Gastrocnemius medialis (tissue), 4 donors: ENCODE measurements around the gene IPCEF1. TPM values are rescaled to one million over a fixed set of nuclear protein-coding genes. Genes with fewer than 3 reads are reported as not detected.

Experiments
- ATAC-seq, 2 donors: fragments of 150-250 bp; one replicate each; pipeline ENCODE4 v1.9.1; 2016
- DNase-seq, 2 donors: peaks; one replicate each; pipeline ENCODE4 v3.0.0-alpha.2; 2019
- H3K27ac ChIP-seq, 4 donors: fragments of 200-600 bp; sonication (generic); 1 replicate in 1 of 4; 2 replicates in 3 of 4; pipeline ENCODE4 v1.5.1; 2016 to 2018; ENCODE audit warnings: mild to moderate bottlenecking in 2 of 4, moderate library complexity in 1 of 4
- H3K27me3 ChIP-seq, 3 donors: fragments of 200-600 bp; sonication (generic) in 2 of 3; 1 replicate in 1 of 3; 2 replicates in 2 of 3; pipeline versions ENCODE4 v1.5.1 to v1.6.0; 2016 to 2019; ENCODE audit warnings: mild to moderate bottlenecking in 1 of 3, moderate library complexity in 1 of 3
- H3K36me3 ChIP-seq, 2 donors: fragments of 200-600 bp; sonication (generic) in 1 of 2; one replicate each; pipeline ENCODE4 v1.5.1; 2017 to 2018
- H3K4me1 ChIP-seq, 2 donors: fragments of 200-600 bp; sonication (generic) in 1 of 2; one replicate each; pipeline ENCODE4 v1.5.1; 2016 to 2017; ENCODE audit warnings: mild to moderate bottlenecking in 2 of 2
- H3K4me3 ChIP-seq, 4 donors: fragments of 200-600 bp; sonication (generic) in 3 of 4; 1 replicate in 1 of 4; 2 replicates in 3 of 4; pipeline ENCODE4 v1.5.1; 2016 to 2019; ENCODE audit warnings: mild to moderate bottlenecking in 2 of 4
- H3K9me3 ChIP-seq, 3 donors: fragments of 200-600 bp; sonication (generic) in 2 of 3; 1 replicate in 1 of 3; 2 replicates in 2 of 3; pipeline ENCODE4 v1.5.1; 2016 to 2019
- CTCF ChIP-seq, 5 experiments: fragments of 450-650 bp in 3 of 5; fragments of 200-600 bp in 2 of 5; sonication (generic) in 2 of 5; IDR thresholded peaks in 4 of 5; conservative IDR thresholded peaks in 1 of 5; 1 replicate in 4 of 5; 2 replicates in 1 of 5; pipeline ENCODE4 v1.5.1; 2016 to 2019; ENCODE audit warnings: antibody characterized with exemption in 5 of 5, mild to moderate bottlenecking in 3 of 5, moderate library complexity in 3 of 5
- POLR2A ChIP-seq, 2 donors: fragments of 450-650 bp; IDR thresholded peaks; one replicate each; pipeline ENCODE4 v1.6.1; 2017; ENCODE audit warnings: antibody characterized with exemption in 2 of 2, mild to moderate bottlenecking in 2 of 2, moderate library complexity in 2 of 2
- in situ Hi-C, 4 donors: fragments of 200-750 bp; cut with MboI; loops; one replicate each; pipeline versions ENCODE4 v1.15.0 to v1.8.0; 2017; ENCODE audit warnings: low sequenced_read_pairs in 4 of 4
- intact Hi-C: fragments of 100-400 bp; cut with DNase I; formaldehyde crosslinking; loops from one replicate; pipeline ENCODE4 v1.15.1; 2023; ENCODE audit warnings: low total_unique reads
- total RNA-seq, 4 donors: library from RNA; depleted of rRNA; stranded (reverse); fragments of >200 nt; gene quantifications; one replicate each; pipeline versions ENCODE4 v1.1.0 to v1.2.3, GENCODE V29; 2016

Gene IPCEF1
- total RNA-seq, 4 donors from 2014 or later: 0.24 to 0.85 TPM; not detected in 2

- intact Hi-C loops (no loop called here), in situ Hi-C loops (no loop called here)
- DNase-seq: no peak
- Histone ChIP-seq H3K9me3 (no peaks in the 10 kb centered on the region), H3K27ac (no peak overlapping the region), H3K4me1 (no peaks in the 10 kb centered on the region), H3K4me3 (no peak overlapping the region), H3K27me3 (no peaks in the 10 kb centered on the region), H3K36me3 (no peaks in the 10 kb centered on the region)
- ATAC-seq: no peak
- TF ChIP-seq CTCF (IDR thresholded peaks at IDR 0.05 in 4 of 5, conservative IDR thresholded peaks at IDR 0.05 in 1 of 5) (no peak), POLR2A (IDR thresholded peaks at IDR 0.05) (no peak)
Observed at GRCh38 chr6:154367336-154367735, 10.7 kb upstream of the IPCEF1 start.

GRCh38 chr6:154363821-154364220 is 7.2 kb upstream of the IPCEF1 start:
- intact Hi-C loops: no loop called here
- Histone ChIP-seq H3K4me1 (no peaks in the 10 kb centered on the region), H3K27ac (no peak overlapping the region), H3K9me3 (no peaks in the 10 kb centered on the region), H3K4me3 (no peak overlapping the region), H3K36me3 (no peaks in the 10 kb centered on the region), H3K27me3 (no peaks in the 10 kb centered on the region)
- no peak for DNase-seq
- in situ Hi-C loops: no loop called here
- ATAC-seq: no peak
- TF ChIP-seq POLR2A (IDR thresholded peaks at IDR 0.05) (no peak), CTCF (IDR thresholded peaks at IDR 0.05 in 4 of 5, conservative IDR thresholded peaks at IDR 0.05 in 1 of 5) (no peak)

GRCh38 chr6:154361476-154361875 is 4.9 kb upstream of the IPCEF1 start:
- in situ Hi-C loops: no loop called here
- no peak for DNase-seq
- H3K36me3 ChIP-seq: no peaks in the 10 kb centered on the region
- no peaks in the 10 kb centered on the region for H3K9me3 ChIP-seq
- H3K4me3 ChIP-seq: no peak overlapping the region
- no peak for ATAC-seq
- no peaks in the 10 kb centered on the region for H3K27me3 ChIP-seq
- intact Hi-C loops: no loop called here
- no peaks in the 10 kb centered on the region for H3K4me1 ChIP-seq
- TF ChIP-seq POLR2A (IDR thresholded peaks at IDR 0.05): no peak
- TF ChIP-seq CTCF (IDR thresholded peaks at IDR 0.05 in 4 of 5, conservative IDR thresholded peaks at IDR 0.05 in 1 of 5): no peak
- H3K27ac ChIP-seq: no peak overlapping the region

GRCh38 chr6:154360476-154360875 is 3.9 kb upstream of the IPCEF1 start:
- H3K9me3 ChIP-seq: no peaks in the 10 kb centered on the region
- in situ Hi-C loops (no loop called here), intact Hi-C loops (no loop called here)
- DNase-seq: no peak
- no peaks in the 10 kb centered on the region for H3K36me3 ChIP-seq
- ATAC-seq: no peak
- H3K4me3 ChIP-seq: no peak overlapping the region
- H3K27me3 ChIP-seq: no peaks in the 10 kb centered on the region
- no peaks in the 10 kb centered on the region for H3K4me1 ChIP-seq
- TF ChIP-seq CTCF (IDR thresholded peaks at IDR 0.05 in 4 of 5, conservative IDR thresholded peaks at IDR 0.05 in 1 of 5) (no peak), POLR2A (IDR thresholded peaks at IDR 0.05) (no peak)
- H3K27ac ChIP-seq: no peak overlapping the region

- Histone ChIP-seq H3K4me1 (no peaks in the 10 kb centered on the region), H3K36me3 (no peaks in the 10 kb centered on the region), H3K27me3 (no peaks in the 10 kb centered on the region), H3K27ac (no peak overlapping the region), H3K9me3 (no peaks in the 10 kb centered on the region), H3K4me3 (no peak overlapping the region)
- ATAC-seq (no peak), DNase-seq (no peak)
- intact Hi-C loops (no loop called here), in situ Hi-C loops (no loop called here)
- TF ChIP-seq POLR2A (IDR thresholded peaks at IDR 0.05): no peak
- no peak for TF ChIP-seq CTCF (IDR thresholded peaks at IDR 0.05 in 4 of 5, conservative IDR thresholded peaks at IDR 0.05 in 1 of 5)
Observed at GRCh38 chr6:154359679-154360078, 3.1 kb upstream of the IPCEF1 start.
